Dendritic cell treated with granulocyte-macrophage colony-stimulating factor and Interleukin-4, amounts not matched to agents 40 ng/mL and 50 ng/mL, for 4 days (primary cell): ENCODE measurements around the gene DOCK10.

Experiments
- H3K27ac Mint-ChIP-seq: one replicate; pipeline ENCODE4 v1.8.0; 2022; ENCODE audit warnings: mild to moderate bottlenecking, mixed read lengths
- H3K27me3 Mint-ChIP-seq: one replicate; pipeline ENCODE4 v1.8.0; 2022; ENCODE audit warnings: mild to moderate bottlenecking, mixed read lengths
- H3K36me3 Mint-ChIP-seq: one replicate; pipeline ENCODE4 v1.8.0; 2022; ENCODE audit warnings: low read depth, mixed read lengths
- H3K4me1 Mint-ChIP-seq: one replicate; pipeline ENCODE4 v1.8.0; 2022; ENCODE audit warnings: low read depth, mixed read lengths
- H3K4me3 Mint-ChIP-seq: one replicate; pipeline ENCODE4 v1.8.0; 2022; ENCODE audit warnings: mild to moderate bottlenecking, moderate library complexity, mixed read lengths
- H3K9me3 Mint-ChIP-seq: one replicate; pipeline ENCODE4 v1.8.0; 2022; ENCODE audit warnings: mixed read lengths
- intact Hi-C: fragments of 100-400 bp; cut with micrococcal nuclease; formaldehyde crosslinking; loops from one replicate; pipeline ENCODE4 v1.15.0; 2022

Gene DOCK10

GRCh38 chr2:224910574-224910925 is 131.7 kb downstream of the DOCK10 start:
- Mint-ChIP-seq H3K27ac (peak overlapping the region; percentile 7), H3K4me1 (peaks cover 30% of the 10 kb centered on the region), H3K27me3 (no peaks in the 10 kb centered on the region), H3K4me3 (no peak overlapping the region), H3K9me3 (peaks cover 10% of the 10 kb centered on the region), H3K36me3 (peaks cover 61% of the 10 kb centered on the region)
- intact Hi-C loops, result no loop called here

- H3K4me1 Mint-ChIP-seq, result peaks cover 32% of the 10 kb centered on the region
- peaks cover 63% of the 10 kb centered on the region for H3K36me3 Mint-ChIP-seq
- peak overlapping the region; percentile 7 for H3K27ac Mint-ChIP-seq
- intact Hi-C loops, result loop anchor here (2.0 kb wide), 1 partner anchor 15 kb away; no protein-coding TSS in a partner anchor
- no peak overlapping the region for H3K4me3 Mint-ChIP-seq
- H3K27me3 Mint-ChIP-seq, result no peaks in the 10 kb centered on the region
- H3K9me3 Mint-ChIP-seq, result peaks cover 13% of the 10 kb centered on the region
These were observed 132.2 kb downstream of the DOCK10 start for GRCh38 chr2:224909885-224910573.

- intact Hi-C loops, result loop anchor here (2.0 kb wide), 1 partner anchor 14 kb away; no protein-coding TSS in a partner anchor
- Mint-ChIP-seq H3K9me3 (peaks cover 13% of the 10 kb centered on the region), H3K4me1 (peaks cover 32% of the 10 kb centered on the region), H3K27me3 (no peaks in the 10 kb centered on the region), H3K4me3 (no peak overlapping the region), H3K36me3 (peaks cover 63% of the 10 kb centered on the region), H3K27ac (no peak overlapping the region)
These were observed 133.4 kb downstream of the DOCK10 start for GRCh38 chr2:224908818-224909217.

DNA sequence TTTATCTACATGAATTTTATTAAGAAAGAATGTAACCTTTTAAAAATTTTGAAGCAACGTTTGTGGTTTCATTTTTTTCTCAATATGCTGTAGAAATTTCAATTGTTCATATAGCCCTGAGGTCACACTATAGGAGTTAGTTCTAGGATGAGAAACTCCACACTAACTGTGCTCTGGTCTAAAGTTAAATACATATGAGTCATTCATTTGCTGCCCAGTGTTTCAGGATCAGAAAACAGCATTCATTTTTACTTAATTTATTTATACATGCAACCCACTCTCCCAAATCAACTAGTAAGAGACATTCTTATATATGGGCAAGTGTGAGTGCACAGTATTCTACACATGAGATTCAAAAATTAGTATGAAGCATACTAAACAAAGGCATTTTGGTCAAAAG is 137.9 kb downstream of the DOCK10 start:
- no peaks in the 10 kb centered on the region for H3K27me3 Mint-ChIP-seq
- peaks cover 13% of the 10 kb centered on the region for H3K9me3 Mint-ChIP-seq
- intact Hi-C loops, result no loop called here
- H3K36me3 Mint-ChIP-seq, result peaks cover 72% of the 10 kb centered on the region
- no peak overlapping the region for H3K4me3 Mint-ChIP-seq
- no peak overlapping the region for H3K27ac Mint-ChIP-seq
- peaks cover 22% of the 10 kb centered on the region for H3K4me1 Mint-ChIP-seq

GRCh38 chr2:224903621-224904020 is 138.6 kb downstream of the DOCK10 start:
- intact Hi-C loops, result no loop called here
- H3K4me3 Mint-ChIP-seq, result no peak overlapping the region
- peaks cover 30% of the 10 kb centered on the region for H3K4me1 Mint-ChIP-seq
- peaks cover 72% of the 10 kb centered on the region for H3K36me3 Mint-ChIP-seq
- H3K27ac Mint-ChIP-seq, result no peak overlapping the region
- no peaks in the 10 kb centered on the region for H3K27me3 Mint-ChIP-seq
- H3K9me3 Mint-ChIP-seq, result peaks cover 13% of the 10 kb centered on the region

DNA sequence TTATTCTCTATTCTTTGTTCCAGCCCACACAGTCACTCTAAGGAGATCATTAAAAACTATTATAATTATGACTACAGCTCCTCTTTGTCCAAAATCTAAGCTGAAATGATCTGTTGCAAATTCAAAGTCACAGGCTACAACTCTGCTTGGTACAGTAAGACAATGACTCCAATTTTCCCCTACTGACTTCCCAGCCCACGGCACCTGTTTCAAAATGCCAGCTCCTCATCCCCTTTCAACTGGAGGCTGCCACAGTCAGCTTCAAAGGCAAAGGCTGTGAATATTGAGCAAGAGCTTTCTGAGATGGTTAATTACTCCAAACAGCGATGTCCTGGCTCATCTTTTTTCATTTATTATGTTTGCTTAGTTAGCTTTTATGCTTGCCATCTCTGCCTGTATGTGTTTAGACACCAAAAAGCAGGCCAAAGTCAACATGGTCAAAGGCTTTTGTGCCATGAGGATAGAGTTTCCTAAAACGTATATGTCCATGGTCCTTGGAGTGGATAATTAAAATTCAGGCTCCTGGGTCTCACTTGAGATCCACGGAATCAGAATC is 141.1 kb downstream of the DOCK10 start:
- no peak overlapping the region for H3K27ac Mint-ChIP-seq
- H3K9me3 Mint-ChIP-seq, result peaks cover 10% of the 10 kb centered on the region
- peaks cover 62% of the 10 kb centered on the region for H3K36me3 Mint-ChIP-seq
- H3K4me1 Mint-ChIP-seq, result peaks cover 37% of the 10 kb centered on the region
- intact Hi-C loops, result no loop called here
- no peaks in the 10 kb centered on the region for H3K27me3 Mint-ChIP-seq
- no peak overlapping the region for H3K4me3 Mint-ChIP-seq

- intact Hi-C loops, result loop anchor here (2.0 kb wide), 1 partner anchor 13 kb away; no protein-coding TSS in a partner anchor
- H3K27me3 Mint-ChIP-seq, result no peaks in the 10 kb centered on the region
- no peak overlapping the region for H3K4me3 Mint-ChIP-seq
- H3K9me3 Mint-ChIP-seq, result no peaks in the 10 kb centered on the region
- H3K4me1 Mint-ChIP-seq, result peaks cover 69% of the 10 kb centered on the region
- H3K27ac Mint-ChIP-seq, result peak overlapping the region; percentile 89
- H3K36me3 Mint-ChIP-seq, result peaks cover 72% of the 10 kb centered on the region
These were observed 146.9 kb downstream of the DOCK10 start for GRCh38 chr2:224895377-224895776.

GRCh38 chr2:224894356-224894755 is 147.9 kb downstream of the DOCK10 start:
- Mint-ChIP-seq H3K4me1 (peaks cover 76% of the 10 kb centered on the region), H3K27ac (peak overlapping the region; percentile 89), H3K36me3 (peaks cover 76% of the 10 kb centered on the region), H3K27me3 (no peaks in the 10 kb centered on the region), H3K4me3 (peak overlapping the region; percentile 39), H3K9me3 (no peaks in the 10 kb centered on the region)
- intact Hi-C loops, result loop anchor here (2.0 to 5.0 kb wide), 3 partner anchors 14 to 113 kb away; no protein-coding TSS in a partner anchor

DNA sequence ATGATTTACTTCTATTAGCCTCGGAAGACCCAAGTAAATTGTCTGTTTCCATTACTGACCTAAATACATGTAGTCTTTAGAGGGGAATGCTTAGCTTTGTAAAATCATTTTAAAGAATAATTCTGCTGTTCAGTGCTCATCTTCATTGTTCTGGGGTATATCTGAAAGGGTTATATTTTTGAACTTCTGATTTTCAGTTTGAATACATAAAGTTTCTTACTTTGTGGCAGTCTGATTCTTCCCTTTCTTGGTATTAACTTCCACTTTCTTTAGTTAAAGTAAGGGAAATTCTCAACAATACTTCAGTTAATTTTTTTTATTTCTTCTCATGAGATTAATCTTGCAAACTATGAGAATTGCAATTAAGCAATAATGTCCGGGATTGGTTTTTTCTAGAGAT is 148.4 kb downstream of the DOCK10 start:
- Mint-ChIP-seq H3K4me1 (peaks cover 71% of the 10 kb centered on the region), H3K4me3 (peak overlapping the region; percentile 39), H3K9me3 (no peaks in the 10 kb centered on the region), H3K36me3 (peaks cover 76% of the 10 kb centered on the region), H3K27me3 (no peaks in the 10 kb centered on the region), H3K27ac (peak overlapping the region; percentile 89)
- intact Hi-C loops, result loop anchor here (2.0 to 5.0 kb wide), 3 partner anchors 15 to 113 kb away; no protein-coding TSS in a partner anchor

DNA sequence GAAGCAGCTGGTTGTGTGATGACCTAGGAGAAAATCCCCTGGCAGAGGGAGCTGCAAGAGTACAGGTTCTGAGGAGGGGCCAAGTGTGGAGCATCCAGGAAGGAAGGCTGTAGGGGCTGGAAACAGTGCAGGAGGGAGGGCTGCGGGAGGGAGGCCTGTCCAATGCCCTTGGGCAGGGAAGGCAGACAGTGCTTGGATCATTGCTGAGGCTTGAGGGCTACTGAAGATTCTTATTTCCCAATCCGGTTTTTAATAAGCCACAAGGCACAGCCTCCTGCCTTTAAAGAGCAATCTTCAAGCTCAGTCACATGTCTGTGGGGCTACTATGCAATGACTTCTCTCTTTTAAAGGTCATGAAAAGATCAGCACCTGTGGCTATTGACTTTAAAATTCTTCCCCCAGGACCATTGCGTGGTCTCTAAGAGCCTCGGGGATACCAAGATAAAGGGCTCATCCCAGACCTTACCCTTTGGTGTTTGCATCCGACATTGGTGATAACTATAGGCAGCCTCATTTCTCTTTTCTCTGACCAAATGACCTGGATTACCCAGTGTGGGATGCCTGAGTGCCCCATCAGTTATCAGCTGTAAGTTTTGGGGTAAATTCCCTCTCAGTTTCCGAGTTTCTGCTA is 149.6 kb downstream of the DOCK10 start:
- Mint-ChIP-seq H3K27me3 (no peaks in the 10 kb centered on the region), H3K4me1 (peaks cover 60% of the 10 kb centered on the region), H3K4me3 (no peak overlapping the region), H3K9me3 (no peaks in the 10 kb centered on the region), H3K27ac (peak overlapping the region; percentile 89), H3K36me3 (peaks cover 75% of the 10 kb centered on the region)
- intact Hi-C loops, result loop anchor here (5.0 kb wide), 2 partner anchors 35 to 115 kb away; no protein-coding TSS in a partner anchor

- Mint-ChIP-seq H3K36me3 (peaks cover 81% of the 10 kb centered on the region), H3K27me3 (no peaks in the 10 kb centered on the region), H3K4me1 (peaks cover 64% of the 10 kb centered on the region), H3K4me3 (no peak overlapping the region), H3K9me3 (no peaks in the 10 kb centered on the region), H3K27ac (peak overlapping the region; percentile 58)
- intact Hi-C loops, result loop anchor here (5.0 kb wide), 2 partner anchors 37 to 117 kb away; no protein-coding TSS in a partner anchor
These were observed 151.9 kb downstream of the DOCK10 start for GRCh38 chr2:224890372-224890771.

DNA sequence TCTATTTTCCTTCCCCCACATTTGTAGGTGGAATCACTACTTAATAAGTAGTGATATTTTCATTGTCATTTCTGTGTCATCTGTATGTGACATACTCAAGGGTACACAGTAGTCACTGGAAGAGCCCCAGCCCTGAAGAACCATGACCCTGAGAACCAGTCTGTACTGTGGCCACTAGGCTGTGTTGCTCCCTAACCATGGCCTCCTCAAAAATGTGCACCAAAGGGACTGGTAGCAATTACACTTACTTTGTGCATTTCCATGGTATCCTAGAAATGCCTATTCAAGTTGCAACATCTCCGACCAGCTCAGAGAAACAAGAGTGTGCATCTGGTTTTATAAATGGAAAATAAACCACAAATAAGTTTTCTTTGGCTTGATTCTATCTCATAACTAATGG is 155.1 kb downstream of the DOCK10 start:
- H3K9me3 Mint-ChIP-seq, result no peaks in the 10 kb centered on the region
- H3K36me3 Mint-ChIP-seq, result peaks cover 92% of the 10 kb centered on the region
- no peak overlapping the region for H3K27ac Mint-ChIP-seq
- H3K4me3 Mint-ChIP-seq, result no peak overlapping the region
- no peaks in the 10 kb centered on the region for H3K27me3 Mint-ChIP-seq
- H3K4me1 Mint-ChIP-seq, result peaks cover 56% of the 10 kb centered on the region
- intact Hi-C loops, result no loop called here

DNA sequence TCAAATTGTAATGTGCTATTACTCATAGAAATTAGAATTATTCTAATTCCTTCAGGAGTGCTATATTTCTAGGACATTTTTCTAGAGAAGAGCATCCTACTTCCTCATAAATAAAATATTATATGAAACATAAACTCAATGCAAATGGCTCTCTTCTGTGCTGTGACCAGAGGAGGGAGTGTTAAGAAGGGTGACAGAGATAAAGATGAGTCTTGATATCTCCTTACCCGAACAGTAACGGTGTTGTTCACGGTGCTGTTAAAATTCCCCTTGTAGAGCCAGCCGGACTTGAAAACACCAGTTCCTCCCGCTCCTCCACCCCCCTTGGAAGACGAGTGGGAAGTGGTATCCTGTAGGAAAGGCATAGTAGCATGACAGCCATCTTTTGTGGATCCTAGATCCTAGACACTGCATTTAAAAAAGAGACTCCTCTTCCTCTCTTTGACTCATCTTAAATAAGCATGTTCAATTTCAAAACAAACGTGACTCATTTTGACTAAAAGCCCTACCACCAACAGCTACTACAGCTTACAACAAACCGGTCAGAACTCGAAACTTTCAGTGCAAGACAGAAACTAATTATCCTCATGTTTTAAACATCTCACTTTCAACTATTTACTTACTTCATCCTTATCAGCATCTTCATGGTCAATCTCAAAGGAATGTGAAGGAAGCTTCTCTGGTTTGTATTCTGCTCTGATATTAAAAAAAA is 156.3 kb downstream of the DOCK10 start:
- Mint-ChIP-seq H3K9me3 (no peaks in the 10 kb centered on the region), H3K27ac (peak overlapping the region; percentile 67), H3K27me3 (no peaks in the 10 kb centered on the region), H3K4me1 (peaks cover 54% of the 10 kb centered on the region), H3K36me3 (peaks cover 93% of the 10 kb centered on the region), H3K4me3 (no peak overlapping the region)
- intact Hi-C loops, result no loop called here

DNA sequence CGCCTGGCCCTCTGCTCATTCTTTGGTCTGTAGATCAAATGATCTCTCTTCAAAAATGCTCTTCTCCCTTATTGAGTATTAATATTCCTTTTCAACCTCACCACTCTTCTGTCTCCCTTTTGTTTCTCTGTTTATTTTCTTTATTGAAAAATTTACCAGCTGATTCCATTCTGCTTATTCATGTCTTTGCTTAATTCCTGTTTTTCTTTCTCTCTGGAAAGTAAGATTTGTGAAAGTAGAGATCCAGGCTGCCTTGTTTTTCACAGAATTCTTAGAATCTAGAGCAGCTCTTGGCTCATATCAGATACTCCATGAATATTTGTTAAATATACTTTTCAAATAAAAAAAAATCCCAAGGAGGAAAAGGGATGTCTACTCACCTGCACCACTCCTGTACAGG is 157.0 kb downstream of the DOCK10 start:
- H3K27me3 Mint-ChIP-seq, result no peaks in the 10 kb centered on the region
- no peaks in the 10 kb centered on the region for H3K9me3 Mint-ChIP-seq
- H3K27ac Mint-ChIP-seq, result peak overlapping the region; percentile 68
- peaks cover 47% of the 10 kb centered on the region for H3K4me1 Mint-ChIP-seq
- peaks cover 93% of the 10 kb centered on the region for H3K36me3 Mint-ChIP-seq
- intact Hi-C loops, result no loop called here
- H3K4me3 Mint-ChIP-seq, result no peak overlapping the region
